ENCODE results near the gene RICTOR. TPM values are rescaled to one million over a fixed set of nuclear protein-coding genes. Genes with fewer than 3 reads are reported as not detected.

RICTOR gene
- total RNA-seq, 1 experiment from 2014 or later: 22.4 TPM

GRCh38 chr5:39014561-39014960 lies 59.6 kb downstream of the RICTOR start:
- ATAC-seq (no peak), DNase-seq (ENCODE audit: low spot score) (no peak)
- ChIA-PET POLR2A (no interaction called here), CTCF (no interaction called here)
- peaks cover 3% of the 10 kb centered on the region; the same call in 1 of the 2 replicates for H3K27me3 Mint-ChIP-seq (ENCODE audit: low read depth)
- H3K4me3 Mint-ChIP-seq: no peak overlapping the region
- TF ChIP-seq FOXP1 (CRISPR knock-in tag; IDR thresholded peaks at IDR 0.05; ENCODE audit: borderline replicate concordance) (no peak), NFE2L1 (CRISPR knock-in tag; IDR thresholded peaks at IDR 0.05) (no peak), OVOL2 (CRISPR knock-in tag; IDR thresholded peaks at IDR 0.05; ENCODE audit: borderline replicate concordance) (no peak), STAT6 (CRISPR knock-in tag; conservative IDR thresholded peaks at IDR 0.05; ENCODE audit: low read depth) (no peak), ERG (CRISPR knock-in tag; IDR thresholded peaks at IDR 0.05) (no peak), ZMAT4 (CRISPR knock-in tag; IDR thresholded peaks at IDR 0.05) (no peak), ETV6 (CRISPR knock-in tag; IDR thresholded peaks at IDR 0.05) (no peak), ZNF317 (CRISPR knock-in tag; IDR thresholded peaks at IDR 0.05; ENCODE audit: borderline replicate concordance, low read depth) (no peak), NR1H2 (CRISPR knock-in tag; IDR thresholded peaks at IDR 0.05) (no peak), MYBL2 (CRISPR knock-in tag; IDR thresholded peaks at IDR 0.05) (no peak), ZBTB21 (CRISPR knock-in tag; IDR thresholded peaks at IDR 0.05; ENCODE audit: borderline replicate concordance) (no peak), AR (CRISPR knock-in tag; IDR thresholded peaks at IDR 0.05) (no peak), ZNF416 (CRISPR knock-in tag; IDR thresholded peaks at IDR 0.05) (no peak), ZNF425 (CRISPR knock-in tag; conservative IDR thresholded peaks at IDR 0.05) (no peak), CBFB (CRISPR knock-in tag; IDR thresholded peaks at IDR 0.05; ENCODE audit: low read depth) (no peak)
- TF ChIP-seq, protein P1, sequence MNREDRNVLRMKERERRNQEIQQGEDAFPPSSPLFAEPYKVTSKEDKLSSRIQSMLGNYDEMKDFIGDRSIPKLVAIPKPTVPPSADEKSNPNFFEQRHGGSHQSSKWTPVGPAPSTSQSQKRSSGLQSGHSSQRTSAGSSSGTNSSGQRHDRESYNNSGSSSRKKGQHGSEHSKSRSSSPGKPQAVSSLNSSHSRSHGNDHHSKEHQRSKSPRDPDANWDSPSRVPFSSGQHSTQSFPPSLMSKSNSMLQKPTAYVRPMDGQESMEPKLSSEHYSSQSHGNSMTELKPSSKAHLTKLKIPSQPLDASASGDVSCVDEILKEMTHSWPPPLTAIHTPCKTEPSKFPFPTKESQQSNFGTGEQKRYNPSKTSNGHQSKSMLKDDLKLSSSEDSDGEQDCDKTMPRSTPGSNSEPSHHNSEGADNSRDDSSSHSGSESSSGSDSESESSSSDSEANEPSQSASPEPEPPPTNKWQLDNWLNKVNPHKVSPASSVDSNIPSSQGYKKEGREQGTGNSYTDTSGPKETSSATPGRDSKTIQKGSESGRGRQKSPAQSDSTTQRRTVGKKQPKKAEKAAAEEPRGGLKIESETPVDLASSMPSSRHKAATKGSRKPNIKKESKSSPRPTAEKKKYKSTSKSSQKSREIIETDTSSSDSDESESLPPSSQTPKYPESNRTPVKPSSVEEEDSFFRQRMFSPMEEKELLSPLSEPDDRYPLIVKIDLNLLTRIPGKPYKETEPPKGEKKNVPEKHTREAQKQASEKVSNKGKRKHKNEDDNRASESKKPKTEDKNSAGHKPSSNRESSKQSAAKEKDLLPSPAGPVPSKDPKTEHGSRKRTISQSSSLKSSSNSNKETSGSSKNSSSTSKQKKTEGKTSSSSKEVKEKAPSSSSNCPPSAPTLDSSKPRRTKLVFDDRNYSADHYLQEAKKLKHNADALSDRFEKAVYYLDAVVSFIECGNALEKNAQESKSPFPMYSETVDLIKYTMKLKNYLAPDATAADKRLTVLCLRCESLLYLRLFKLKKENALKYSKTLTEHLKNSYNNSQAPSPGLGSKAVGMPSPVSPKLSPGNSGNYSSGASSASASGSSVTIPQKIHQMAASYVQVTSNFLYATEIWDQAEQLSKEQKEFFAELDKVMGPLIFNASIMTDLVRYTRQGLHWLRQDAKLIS (CRISPR knock-in tag; IDR thresholded peaks at IDR 0.05; ENCODE audit: borderline replicate concordance): no peak
- TF ChIP-seq, protein P2, sequence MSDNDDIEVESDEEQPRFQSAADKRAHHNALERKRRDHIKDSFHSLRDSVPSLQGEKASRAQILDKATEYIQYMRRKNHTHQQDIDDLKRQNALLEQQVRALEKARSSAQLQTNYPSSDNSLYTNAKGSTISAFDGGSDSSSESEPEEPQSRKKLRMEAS (CRISPR knock-in tag; IDR thresholded peaks at IDR 0.05): no peak
- TF ChIP-seq, protein P3, sequence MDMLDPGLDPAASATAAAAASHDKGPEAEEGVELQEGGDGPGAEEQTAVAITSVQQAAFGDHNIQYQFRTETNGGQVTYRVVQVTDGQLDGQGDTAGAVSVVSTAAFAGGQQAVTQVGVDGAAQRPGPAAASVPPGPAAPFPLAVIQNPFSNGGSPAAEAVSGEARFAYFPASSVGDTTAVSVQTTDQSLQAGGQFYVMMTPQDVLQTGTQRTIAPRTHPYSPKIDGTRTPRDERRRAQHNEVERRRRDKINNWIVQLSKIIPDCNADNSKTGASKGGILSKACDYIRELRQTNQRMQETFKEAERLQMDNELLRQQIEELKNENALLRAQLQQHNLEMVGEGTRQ (CRISPR knock-in tag; IDR thresholded peaks at IDR 0.05): no peak
- TF ChIP-seq, protein P4, sequence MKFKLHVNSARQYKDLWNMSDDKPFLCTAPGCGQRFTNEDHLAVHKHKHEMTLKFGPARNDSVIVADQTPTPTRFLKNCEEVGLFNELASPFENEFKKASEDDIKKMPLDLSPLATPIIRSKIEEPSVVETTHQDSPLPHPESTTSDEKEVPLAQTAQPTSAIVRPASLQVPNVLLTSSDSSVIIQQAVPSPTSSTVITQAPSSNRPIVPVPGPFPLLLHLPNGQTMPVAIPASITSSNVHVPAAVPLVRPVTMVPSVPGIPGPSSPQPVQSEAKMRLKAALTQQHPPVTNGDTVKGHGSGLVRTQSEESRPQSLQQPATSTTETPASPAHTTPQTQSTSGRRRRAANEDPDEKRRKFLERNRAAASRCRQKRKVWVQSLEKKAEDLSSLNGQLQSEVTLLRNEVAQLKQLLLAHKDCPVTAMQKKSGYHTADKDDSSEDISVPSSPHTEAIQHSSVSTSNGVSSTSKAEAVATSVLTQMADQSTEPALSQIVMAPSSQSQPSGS (CRISPR knock-in tag; IDR thresholded peaks at IDR 0.05; ENCODE audit: borderline replicate concordance, low read depth): no peak
- peaks cover 8% of the 10 kb centered on the region for H3K4me1 Mint-ChIP-seq
- H3K9me3 Mint-ChIP-seq: peaks cover 35% of the 10 kb centered on the region
- peaks cover 37% of the 10 kb centered on the region for H3K36me3 Mint-ChIP-seq
- no peak overlapping the region for H3K27ac Mint-ChIP-seq
